ENCODE data around the gene LSAMP. TPM values are rescaled to one million over a fixed set of nuclear protein-coding genes. Genes with fewer than 3 reads are reported as not detected.

The LSAMP gene
- total and polyA plus RNA-seq, 2 donors (not counting 1 experiment from before 2014, with no cell fraction given) = not detected

- H2AFZ ChIP-seq (ENCODE audit: insufficient read depth, low read depth, low read length, poor library complexity, severe bottlenecking) = no peak overlapping the region
- no peak overlapping the region for H3K9ac ChIP-seq (ENCODE audit: low read length)
- H3K4me2 ChIP-seq (replicated peaks; ENCODE audit: low read depth, low read length, poor library complexity, severe bottlenecking) = no peak overlapping the region
- Mint-ChIP-seq H3K4me3 (no peak overlapping the region), H3K27me3 (no peaks in the 10 kb centered on the region), H3K4me1 (no peaks in the 10 kb centered on the region), H3K9me3 (ENCODE audit: insufficient read depth) (no peaks in the 10 kb centered on the region), H3K27ac (no peak overlapping the region)
- H3K9me3 ChIP-seq (ENCODE audit: control extremely low read depth in 1 of 3, control insufficient read depth in 2 of 3, insufficient read depth in 1 of 3, low read length in 2 of 3) = no peaks in the 10 kb centered on the region
- WGBS (ENCODE audit: insufficient coverage) = no CpG with 5 or more reads among the region's 4 CpGs
- no peak overlapping the region for H3K4me3 ChIP-seq (ENCODE audit: control extremely low read depth in 1 of 5, extremely low read depth in 1 of 5, insufficient read depth in 1 of 5, low read depth in 2 of 5, low read length in 4 of 5)
- ChIA-PET CTCF (no interaction called here), POLR2A (no interaction called here)
- TF ChIP-seq EZH2 (IDR thresholded peaks at IDR 0.05; ENCODE audit: borderline replicate concordance, insufficient read depth, low read depth, low read length, poor library complexity, severe bottlenecking) = no peak
- no peak for TF ChIP-seq CTCF (IDR thresholded peaks at IDR 0.05)
- H4K20me1 ChIP-seq (ENCODE audit: control insufficient read depth, insufficient read depth, low read length, poor library complexity, severe bottlenecking) = no peaks in the 10 kb centered on the region
- no peaks in the 10 kb centered on the region for H3K36me3 ChIP-seq (replicated peaks in 1 of 2; ENCODE audit: control extremely low read depth in 1 of 2, control insufficient read depth in 1 of 2, extremely low read depth in 1 of 2, insufficient read depth in 2 of 2, low read length in 1 of 2)
- no peaks in the 10 kb centered on the region for H3K27me3 ChIP-seq (replicated peaks in 1 of 4; ENCODE audit: control extremely low read depth in 1 of 4, control insufficient read depth in 3 of 4, insufficient read depth in 4 of 4, low read length in 3 of 4)
- no peaks in the 10 kb centered on the region for H3K79me2 ChIP-seq (ENCODE audit: control insufficient read depth, insufficient read depth, low read length)
- ATAC-seq (ENCODE audit: low read depth) (no peak), DNase-seq (no peak)
- no peak overlapping the region for H3K27ac ChIP-seq (ENCODE audit: low read length in 2 of 2)
- intact Hi-C loops (cut with micrococcal nuclease) = no loop called here
- no peaks in the 10 kb centered on the region for H3K4me1 ChIP-seq (ENCODE audit: control insufficient read depth in 2 of 2, insufficient read depth in 2 of 2, low read length in 2 of 2)
These were observed 191.8 kb downstream of the LSAMP start for GRCh38 chr3:116253511-116253910.

- TF ChIP-seq CTCF (IDR thresholded peaks at IDR 0.05) (no peak), EZH2 (IDR thresholded peaks at IDR 0.05; ENCODE audit: borderline replicate concordance, insufficient read depth, low read depth, low read length, poor library complexity, severe bottlenecking) (no peak)
- Histone ChIP-seq H3K4me3 (ENCODE audit: control extremely low read depth in 1 of 5, extremely low read depth in 1 of 5, insufficient read depth in 1 of 5, low read depth in 2 of 5, low read length in 4 of 5) (no peak overlapping the region), H3K36me3 (replicated peaks in 1 of 2; ENCODE audit: control extremely low read depth in 1 of 2, control insufficient read depth in 1 of 2, extremely low read depth in 1 of 2, insufficient read depth in 2 of 2, low read length in 1 of 2) (no peaks in the 10 kb centered on the region), H3K27ac (ENCODE audit: low read length in 2 of 2) (no peak overlapping the region), H4K20me1 (ENCODE audit: control insufficient read depth, insufficient read depth, low read length, poor library complexity, severe bottlenecking) (no peaks in the 10 kb centered on the region), H2AFZ (ENCODE audit: insufficient read depth, low read depth, low read length, poor library complexity, severe bottlenecking) (no peak overlapping the region), H3K27me3 (replicated peaks in 1 of 4; ENCODE audit: control extremely low read depth in 1 of 4, control insufficient read depth in 3 of 4, insufficient read depth in 4 of 4, low read length in 3 of 4) (no peaks in the 10 kb centered on the region), H3K79me2 (ENCODE audit: control insufficient read depth, insufficient read depth, low read length) (no peaks in the 10 kb centered on the region), H3K4me2 (replicated peaks; ENCODE audit: low read depth, low read length, poor library complexity, severe bottlenecking) (no peak overlapping the region), H3K9ac (ENCODE audit: low read length) (no peak overlapping the region), H3K9me3 (ENCODE audit: control extremely low read depth in 1 of 3, control insufficient read depth in 2 of 3, insufficient read depth in 1 of 3, low read length in 2 of 3) (no peaks in the 10 kb centered on the region), H3K4me1 (ENCODE audit: control insufficient read depth in 2 of 2, insufficient read depth in 2 of 2, low read length in 2 of 2) (no peaks in the 10 kb centered on the region)
- ChIA-PET CTCF (no interaction called here), POLR2A (no interaction called here)
- Mint-ChIP-seq H3K27me3 (no peaks in the 10 kb centered on the region), H3K4me3 (no peak overlapping the region), H3K4me1 (no peaks in the 10 kb centered on the region), H3K9me3 (ENCODE audit: insufficient read depth) (peaks cover 3% of the 10 kb centered on the region), H3K27ac (no peak overlapping the region)
- intact Hi-C loops (cut with micrococcal nuclease) = no loop called here
- DNase-seq (no peak), ATAC-seq (ENCODE audit: low read depth) (no peak)
- WGBS (ENCODE audit: insufficient coverage) = 83% methylated on average over 1 of the region's 1 CpG
These were observed 197.7 kb downstream of the LSAMP start for GRCh38 chr3:116247605-116248004.
